ENCODE measurements around the gene FBXO31.

Gene FBXO31

DNA sequence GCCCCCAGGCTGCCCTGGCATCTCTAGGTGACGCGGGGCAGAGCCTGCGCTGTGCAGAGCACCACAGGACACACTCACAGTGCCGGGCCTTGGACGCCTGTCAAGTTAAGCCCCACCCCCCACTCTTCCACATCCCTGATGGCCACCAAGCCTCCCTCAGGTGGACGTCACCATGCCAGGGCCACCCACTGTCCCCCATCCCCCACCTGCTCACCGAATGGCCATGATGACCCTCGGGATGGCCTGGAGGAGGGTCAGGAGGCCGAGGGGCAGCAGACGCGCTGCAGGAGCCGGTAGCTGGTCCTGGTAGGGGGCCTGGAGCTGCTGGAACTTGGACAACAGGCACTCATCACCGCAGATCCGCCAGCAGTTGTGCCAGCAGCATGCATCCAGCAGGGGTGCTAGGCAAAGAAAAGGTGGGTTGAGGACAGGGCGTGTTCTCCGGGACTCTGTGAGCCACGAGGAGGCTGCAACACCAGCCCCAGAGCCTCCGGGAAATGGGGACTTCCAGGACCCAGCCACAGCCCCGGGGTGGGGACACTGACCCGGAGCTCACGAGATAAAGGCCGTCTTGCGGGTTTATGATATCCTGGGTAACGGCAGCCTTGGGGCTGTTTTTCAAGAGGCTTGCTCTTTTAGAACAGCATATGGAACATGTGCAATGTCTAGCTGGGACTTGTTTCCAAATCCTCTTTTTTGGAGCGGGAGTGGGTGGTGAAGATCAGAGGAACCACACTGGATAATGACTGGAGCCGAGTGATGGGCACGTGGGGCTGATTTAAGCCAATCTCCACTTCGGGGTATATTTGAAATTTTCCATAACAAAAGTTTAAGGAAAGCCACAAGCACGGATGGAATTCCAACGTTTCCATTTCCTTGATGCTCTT lies 77.8 kb downstream of the FBXO31 start:
- Histone ChIP-seq H3K4me3 (peak overlapping the region; percentile 36), H3K27ac (no peak overlapping the region)
- TF ChIP-seq, protein P1, sequence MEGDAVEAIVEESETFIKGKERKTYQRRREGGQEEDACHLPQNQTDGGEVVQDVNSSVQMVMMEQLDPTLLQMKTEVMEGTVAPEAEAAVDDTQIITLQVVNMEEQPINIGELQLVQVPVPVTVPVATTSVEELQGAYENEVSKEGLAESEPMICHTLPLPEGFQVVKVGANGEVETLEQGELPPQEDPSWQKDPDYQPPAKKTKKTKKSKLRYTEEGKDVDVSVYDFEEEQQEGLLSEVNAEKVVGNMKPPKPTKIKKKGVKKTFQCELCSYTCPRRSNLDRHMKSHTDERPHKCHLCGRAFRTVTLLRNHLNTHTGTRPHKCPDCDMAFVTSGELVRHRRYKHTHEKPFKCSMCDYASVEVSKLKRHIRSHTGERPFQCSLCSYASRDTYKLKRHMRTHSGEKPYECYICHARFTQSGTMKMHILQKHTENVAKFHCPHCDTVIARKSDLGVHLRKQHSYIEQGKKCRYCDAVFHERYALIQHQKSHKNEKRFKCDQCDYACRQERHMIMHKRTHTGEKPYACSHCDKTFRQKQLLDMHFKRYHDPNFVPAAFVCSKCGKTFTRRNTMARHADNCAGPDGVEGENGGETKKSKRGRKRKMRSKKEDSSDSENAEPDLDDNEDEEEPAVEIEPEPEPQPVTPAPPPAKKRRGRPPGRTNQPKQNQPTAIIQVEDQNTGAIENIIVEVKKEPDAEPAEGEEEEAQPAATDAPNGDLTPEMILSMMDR (IDR thresholded peaks at IDR 0.05): no peak
- no peak for DNase-seq (ENCODE audit: low spot score)

GRCh38 chr16:87304951-87305350 lies 78.6 kb downstream of the FBXO31 start:
- Histone ChIP-seq H3K27ac (no peak overlapping the region), H3K4me3 (no peak overlapping the region)
- TF ChIP-seq, protein P1 (IDR thresholded peaks at IDR 0.05): no peak
- no peak for DNase-seq (ENCODE audit: low spot score)

GRCh38 chr16:87303962-87304521 lies 79.5 kb downstream of the FBXO31 start:
- Histone ChIP-seq H3K27ac (no peak overlapping the region), H3K4me3 (no peak overlapping the region)
- no peak for DNase-seq (ENCODE audit: low spot score)
- TF ChIP-seq, protein P1 (IDR thresholded peaks at IDR 0.05): no peak

GRCh38 chr16:87303431-87303930 lies 80.1 kb downstream of the FBXO31 start:
- no peak overlapping the region for H3K4me3 ChIP-seq
- TF ChIP-seq, protein P1 (IDR thresholded peaks at IDR 0.05): no peak
- no peak for DNase-seq (ENCODE audit: low spot score)
- no peak overlapping the region for H3K27ac ChIP-seq

DNA sequence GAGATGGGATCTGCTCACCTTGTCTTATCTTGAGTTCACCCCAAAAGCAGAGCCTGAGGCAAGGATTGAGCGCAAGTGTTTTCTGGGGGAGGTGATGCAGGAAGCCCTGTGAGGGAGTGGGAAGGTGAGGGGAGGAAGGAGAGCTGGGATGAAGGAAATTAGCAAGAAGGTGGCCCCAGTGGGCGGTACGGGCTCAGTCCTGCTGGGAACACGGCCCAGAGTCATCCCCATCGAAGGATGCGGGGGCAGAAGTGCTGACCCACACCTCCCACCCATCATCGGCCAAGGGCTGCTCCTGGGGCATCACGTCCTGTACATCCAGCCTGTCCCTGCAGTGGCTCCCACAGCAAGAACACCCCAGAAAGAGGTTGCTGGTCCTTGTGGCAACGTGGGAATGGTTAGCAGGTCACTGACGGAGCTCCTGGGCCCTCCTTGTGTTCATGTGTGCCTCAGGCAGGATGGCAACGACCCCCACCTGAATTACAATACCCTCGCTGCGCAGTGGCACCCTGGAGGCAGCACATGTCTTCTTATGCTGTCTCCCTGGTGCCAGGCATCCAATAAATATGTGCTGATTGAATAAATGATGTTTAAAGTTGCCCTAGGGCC lies 84.6 kb downstream of the FBXO31 start:
- DNase-seq (ENCODE audit: low spot score): no peak
- H3K27ac ChIP-seq: no peak overlapping the region
- no peak overlapping the region for H3K4me3 ChIP-seq
- TF ChIP-seq, protein P1 (IDR thresholded peaks at IDR 0.05): no peak

GRCh38 chr16:87297918-87298631 lies 85.5 kb downstream of the FBXO31 start:
- H3K4me3 ChIP-seq: no peak overlapping the region
- DNase-seq (ENCODE audit: low spot score): no peak
- no peak overlapping the region for H3K27ac ChIP-seq
- TF ChIP-seq, protein P1 (IDR thresholded peaks at IDR 0.05): peak; percentile 52

Data from coronary artery (tissue), 2 donors.